Measurements from ENCODE around the gene USP48.
"Not testable (repeated sequence)": the region's sequence is repeated elsewhere in the genome, so short reads cannot be mapped to it uniquely, and the experiment has no call there.

USP48 gene

GRCh38 chr1:21634806-21635535, 148.0 kb downstream of the USP48 start:
- no peak for DNase-seq (ENCODE audit: low read depth)

GRCh38 chr1:21633992-21634805, 148.8 kb downstream of the USP48 start:
- no peak for DNase-seq (ENCODE audit: low read depth)

- no peak for DNase-seq (ENCODE audit: low read depth)
Observed at GRCh38 chr1:21633141-21633755, 149.7 kb downstream of the USP48 start.

- no peak for DNase-seq (ENCODE audit: low read depth)
Observed at GRCh38 chr1:21631944-21632887, 150.7 kb downstream of the USP48 start.

- DNase-seq (ENCODE audit: low read depth): not testable (repeated sequence)
Observed at GRCh38 chr1:21631590-21631943, 151.4 kb downstream of the USP48 start.

GRCh38 chr1:21630571-21631343, 152.2 kb downstream of the USP48 start:
- no peak for DNase-seq (ENCODE audit: low read depth)

- DNase-seq (ENCODE audit: low read depth): no peak
Observed at GRCh38 chr1:21629971-21630370, 153.0 kb downstream of the USP48 start.

- DNase-seq (ENCODE audit: low read depth): no peak
Observed at GRCh38 chr1:21628798-21629393, 154.1 kb downstream of the USP48 start.
